ENCODE results near the gene SDF2L1. TPM values are rescaled to one million over a fixed set of nuclear protein-coding genes. Genes with fewer than 3 reads are reported as not detected.
"Not testable (repeated sequence)": the region's sequence is repeated elsewhere in the genome, so short reads cannot be mapped to it uniquely, and the experiment has no call there.

SDF2L1 gene
- total RNA-seq, 1 experiment from 2014 or later, result 91.5 TPM

DNA sequence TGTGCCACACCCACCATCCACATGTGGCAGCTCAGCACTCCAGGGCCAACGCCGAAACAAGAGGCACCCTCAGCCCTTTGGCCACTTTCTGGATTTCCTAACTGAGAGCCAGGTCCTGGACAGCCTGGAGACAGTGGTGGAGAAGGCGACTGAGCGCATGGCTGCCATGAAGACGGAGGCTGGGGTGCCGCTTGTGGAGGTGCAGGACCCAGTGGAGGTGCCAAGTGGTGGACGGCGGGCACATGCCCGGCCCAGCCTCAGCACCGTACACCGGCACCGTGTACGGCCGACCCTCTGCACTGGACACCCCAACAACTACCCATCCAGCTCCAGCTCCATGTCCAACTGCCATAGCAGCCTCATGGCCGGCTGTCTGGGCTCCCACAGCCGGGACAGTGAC, 8.0 kb upstream of the SDF2L1 start:
- CTCF ChIA-PET, result interaction anchor here (0.6 to 0.9 kb wide), 3 partner anchors 9 to 1090 kb away, joined by 3 to 4 read pairs (median 3); no protein-coding TSS in a partner anchor

DNA sequence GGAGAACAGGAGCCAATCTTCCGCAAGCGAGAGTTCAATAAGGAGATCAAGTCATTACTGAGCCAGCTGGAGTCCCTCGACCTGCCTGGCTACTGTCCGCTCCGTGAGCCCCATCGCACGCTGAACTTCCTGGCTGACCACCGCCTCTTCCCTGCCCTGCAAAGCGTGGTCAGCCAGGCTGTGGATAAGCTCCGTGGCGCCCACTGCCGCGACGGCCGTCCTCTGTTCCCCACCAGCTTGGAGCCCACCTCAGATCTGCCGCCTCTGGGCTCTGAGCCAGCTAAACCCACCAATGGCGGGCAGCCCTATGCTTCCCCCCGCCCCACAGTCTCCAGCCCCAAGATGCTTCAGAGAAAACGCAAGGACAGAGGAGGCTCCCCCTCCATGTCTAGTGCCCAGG, 7.3 kb upstream of the SDF2L1 start:
- intact Hi-C loops (cut with micrococcal nuclease), result no loop called here
- no peaks in the 10 kb centered on the region for H3K4me1 Mint-ChIP-seq (ENCODE audit: insufficient read depth, unreplicated experiment)
- no peak for DNase-seq (ENCODE audit: unreplicated experiment)
- H3K4me3 Mint-ChIP-seq (ENCODE audit: unreplicated experiment), result no peak overlapping the region
- BruUV-seq (replicated peaks), result no TSS peak
- H3K9me3 Mint-ChIP-seq (ENCODE audit: unreplicated experiment), result no peaks in the 10 kb centered on the region
- CTCF ChIA-PET, result interaction anchor here (2.0 kb wide), 1 partner anchor 12 kb away, joined by 8 read pairs; no protein-coding TSS in a partner anchor
- H3K36me3 Mint-ChIP-seq (ENCODE audit: insufficient read depth, unreplicated experiment), result no peaks in the 10 kb centered on the region
- no peak for TF ChIP-seq CTCF (IDR thresholded peaks at IDR 0.05; ENCODE audit: unreplicated experiment)
- POLR2A ChIA-PET, result interaction anchor here (0.7 kb wide), 1 partner anchor 28 kb away, joined by 3 read pairs; no protein-coding TSS in a partner anchor
- H3K27ac Mint-ChIP-seq (ENCODE audit: low read depth, unreplicated experiment), result no peak overlapping the region
- H3K27me3 Mint-ChIP-seq (ENCODE audit: insufficient read depth, unreplicated experiment), result no peaks in the 10 kb centered on the region

More for the DNA sequence above, 8.0 kb upstream of the SDF2L1 start:
- POLR2A ChIA-PET, result no interaction called here
- no peak for TF ChIP-seq CTCF (IDR thresholded peaks at IDR 0.05; ENCODE audit: unreplicated experiment)
- Mint-ChIP-seq H3K27me3 (ENCODE audit: insufficient read depth, unreplicated experiment) (no peaks in the 10 kb centered on the region), H3K9me3 (ENCODE audit: unreplicated experiment) (no peaks in the 10 kb centered on the region), H3K27ac (ENCODE audit: low read depth, unreplicated experiment) (no peak overlapping the region), H3K4me1 (ENCODE audit: insufficient read depth, unreplicated experiment) (no peaks in the 10 kb centered on the region), H3K36me3 (ENCODE audit: insufficient read depth, unreplicated experiment) (peaks cover 4% of the 10 kb centered on the region), H3K4me3 (ENCODE audit: unreplicated experiment) (no peak overlapping the region)
- intact Hi-C loops (cut with micrococcal nuclease), result no loop called here
- no peak for DNase-seq (ENCODE audit: unreplicated experiment)
- no TSS peak for BruUV-seq (replicated peaks)

GRCh38 chr22:21635771-21636510, 6.2 kb upstream of the SDF2L1 start:
- no peak for DNase-seq (ENCODE audit: unreplicated experiment)
- Mint-ChIP-seq H3K4me1 (ENCODE audit: insufficient read depth, unreplicated experiment) (no peaks in the 10 kb centered on the region), H3K9me3 (ENCODE audit: unreplicated experiment) (no peaks in the 10 kb centered on the region), H3K36me3 (ENCODE audit: insufficient read depth, unreplicated experiment) (no peaks in the 10 kb centered on the region), H3K4me3 (ENCODE audit: unreplicated experiment) (no peak overlapping the region), H3K27me3 (ENCODE audit: insufficient read depth, unreplicated experiment) (no peaks in the 10 kb centered on the region), H3K27ac (ENCODE audit: low read depth, unreplicated experiment) (no peak overlapping the region)
- intact Hi-C loops (cut with micrococcal nuclease), result no loop called here
- no TSS peak for BruUV-seq (replicated peaks)
- no peak for TF ChIP-seq CTCF (IDR thresholded peaks at IDR 0.05; ENCODE audit: unreplicated experiment)
- ChIA-PET POLR2A (no interaction called here), CTCF (interaction anchor here (0.6 to 2.0 kb wide), 2 partner anchors 10 to 34 kb away, joined by 3 to 8 read pairs; no protein-coding TSS in a partner anchor)

DNA sequence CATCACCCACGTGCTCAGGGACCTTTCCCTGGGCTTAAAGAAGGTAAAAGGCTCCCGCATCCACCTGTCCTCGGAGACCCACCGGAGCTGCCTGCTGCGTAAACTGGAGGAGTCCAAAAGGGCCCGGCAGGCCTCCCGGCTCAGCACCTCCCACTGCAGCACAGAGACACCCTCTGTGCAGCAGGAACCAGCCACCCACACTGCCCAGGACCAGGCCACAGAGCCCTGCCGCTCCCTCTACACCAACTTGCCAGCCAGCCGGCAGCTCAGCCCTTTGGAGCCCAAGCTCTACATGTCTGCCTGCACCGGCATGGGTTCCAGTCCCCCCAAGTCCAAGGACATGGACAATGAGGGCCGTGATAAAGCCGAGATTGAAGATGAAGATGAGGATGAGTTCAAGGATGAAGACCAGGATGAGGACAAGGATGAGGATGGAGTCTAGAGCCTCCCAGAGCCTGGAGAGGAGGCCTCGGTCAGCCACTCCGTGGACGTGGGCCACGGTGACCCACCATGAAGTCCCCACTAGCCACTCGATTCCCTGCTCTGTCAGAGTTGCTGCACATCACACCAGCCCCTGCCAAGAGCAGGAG, 5.4 kb upstream of the SDF2L1 start:
- BruUV-seq (replicated peaks), result no TSS peak
- H3K27me3 Mint-ChIP-seq (ENCODE audit: insufficient read depth, unreplicated experiment), result no peaks in the 10 kb centered on the region
- intact Hi-C loops (cut with micrococcal nuclease), result no loop called here
- H3K27ac Mint-ChIP-seq (ENCODE audit: low read depth, unreplicated experiment), result no peak overlapping the region
- no peak for DNase-seq (ENCODE audit: unreplicated experiment)
- POLR2A ChIA-PET, result no interaction called here
- no peak overlapping the region for H3K4me3 Mint-ChIP-seq (ENCODE audit: unreplicated experiment)
- no peak for TF ChIP-seq CTCF (IDR thresholded peaks at IDR 0.05; ENCODE audit: unreplicated experiment)
- no peaks in the 10 kb centered on the region for H3K36me3 Mint-ChIP-seq (ENCODE audit: insufficient read depth, unreplicated experiment)
- CTCF ChIA-PET, result interaction anchor here (0.6 to 2.0 kb wide), 3 partner anchors 10 to 33 kb away, joined by 3 to 8 read pairs (median 7); no protein-coding TSS in a partner anchor
- peaks cover 2% of the 10 kb centered on the region for H3K4me1 Mint-ChIP-seq (ENCODE audit: insufficient read depth, unreplicated experiment)
- no peaks in the 10 kb centered on the region for H3K9me3 Mint-ChIP-seq (ENCODE audit: unreplicated experiment)

DNA sequence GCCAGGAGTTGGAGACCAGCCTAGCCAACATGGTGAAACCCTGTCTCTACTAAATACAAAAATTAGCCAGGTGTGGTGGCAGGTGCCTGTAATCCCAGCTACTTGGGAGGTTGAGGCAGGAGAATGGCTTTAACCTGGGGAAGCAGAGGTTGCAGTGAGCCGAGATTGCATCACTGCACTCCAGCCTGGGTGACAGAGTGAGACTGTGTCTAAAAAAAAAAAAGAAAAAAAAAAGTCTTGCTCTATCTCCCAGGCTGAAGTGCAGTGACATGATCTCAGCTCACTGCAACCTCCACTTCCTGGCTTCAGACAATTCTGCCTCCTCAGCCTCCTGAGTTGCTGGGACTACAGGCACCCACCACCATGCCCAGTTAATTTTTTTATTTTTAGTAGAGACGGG, 4.7 kb upstream of the SDF2L1 start:
- H3K4me1 Mint-ChIP-seq (ENCODE audit: insufficient read depth, unreplicated experiment); H3K4me3 Mint-ChIP-seq (ENCODE audit: unreplicated experiment); intact Hi-C loops (cut with micrococcal nuclease); H3K9me3 Mint-ChIP-seq (ENCODE audit: unreplicated experiment); H3K27ac Mint-ChIP-seq (ENCODE audit: low read depth, unreplicated experiment); H3K27me3 Mint-ChIP-seq (ENCODE audit: insufficient read depth, unreplicated experiment); H3K36me3 Mint-ChIP-seq (ENCODE audit: insufficient read depth, unreplicated experiment); POLR2A ChIA-PET; BruUV-seq (replicated peaks); DNase-seq (ENCODE audit: unreplicated experiment): not testable (repeated sequence)
- CTCF ChIA-PET, result interaction anchor here (1.8 kb wide), 1 partner anchor 10 kb away, joined by 7 read pairs; no protein-coding TSS in a partner anchor
